Liver (tissue), 9 donors: ENCODE data around the gene NUBP1. TPM values are rescaled to one million over a fixed set of nuclear protein-coding genes. Genes with fewer than 3 reads are reported as not detected.

Experiments
- DNase-seq: peaks from one replicate; pipeline ENCODE4 v3.0.0-alpha.2; 2017; ENCODE audit warnings: low spot score
- H3K27ac ChIP-seq, 2 donors: one replicate each; pipeline ENCODE4 v1.7.0; 2013; ENCODE audit warnings: inconsistent platforms in 2 of 2, low read length in 2 of 2, control low read depth in 1 of 2, low read depth in 1 of 2, mild to moderate bottlenecking in 1 of 2
- H3K27me3 ChIP-seq, 4 donors: one replicate each; pipeline versions ENCODE4 v1.6.1 to v1.7.0; 2013; ENCODE audit warnings: low read length in 3 of 4, inconsistent platforms in 1 of 4, mild to moderate bottlenecking in 1 of 4, moderate library complexity in 1 of 4; ENCODE audit not compliant: control insufficient read depth in 4 of 4, insufficient read depth in 4 of 4
- H3K36me3 ChIP-seq, 4 donors: one replicate each; pipeline versions ENCODE4 v1.6.1 to v1.7.0; 2013; ENCODE audit warnings: low read length in 3 of 4, mild to moderate bottlenecking in 3 of 4, low read depth in 1 of 4, moderate library complexity in 1 of 4; ENCODE audit not compliant: control insufficient read depth in 4 of 4, insufficient read depth in 3 of 4
- H3K4me1 ChIP-seq, 4 donors: one replicate each; pipeline versions ENCODE4 v1.6.1 to v1.7.0; 2013; ENCODE audit warnings: low read length in 3 of 4, mild to moderate bottlenecking in 3 of 4, moderate library complexity in 1 of 4; ENCODE audit not compliant: control insufficient read depth in 4 of 4, insufficient read depth in 4 of 4
- H3K4me3 ChIP-seq, 3 donors: one replicate each; pipeline versions ENCODE4 v1.6.1 to v1.7.0; 2013; ENCODE audit warnings: low read length in 3 of 3, control low read depth in 1 of 3, low read depth in 1 of 3, mild to moderate bottlenecking in 1 of 3
- H3K9ac ChIP-seq, 2 donors: one replicate each; pipeline ENCODE4 v1.7.0; 2013; ENCODE audit warnings: low read length in 2 of 2, mild to moderate bottlenecking in 2 of 2, moderate library complexity in 2 of 2, control low read depth in 1 of 2, low read depth in 1 of 2
- H3K9me3 ChIP-seq, 4 donors: one replicate each; pipeline versions ENCODE4 v1.6.1 to v1.7.0; 2013; ENCODE audit warnings: low read length in 3 of 4; ENCODE audit not compliant: control insufficient read depth in 4 of 4
- CTCF ChIP-seq: fragments of 150-350 bp; IDR thresholded peaks from 2 replicates; pipeline ENCODE4 v1.5.1; 2017; ENCODE audit warnings: improper control_type of control experiment, low read depth, low read length; ENCODE audit not compliant: missing input control
- FOXA1 ChIP-seq: IDR thresholded peaks from 2 replicates; pipeline ENCODE4 v1.6.1; 2016; ENCODE audit warnings: antibody characterized with exemption
- FOXA2 ChIP-seq: IDR thresholded peaks from 2 replicates; pipeline ENCODE4 v1.6.1; 2016; ENCODE audit warnings: antibody characterized with exemption
- GABPA ChIP-seq, 2 donors: IDR thresholded peaks in 1 of 2; conservative IDR thresholded peaks in 1 of 2; 2 replicates each; pipeline ENCODE4 v1.6.1; 2016; ENCODE audit warnings: antibody characterized with exemption in 2 of 2, mild to moderate bottlenecking in 1 of 2, moderate library complexity in 1 of 2
- HNF4A ChIP-seq, 2 donors: conservative IDR thresholded peaks; 2 replicates each; pipeline ENCODE4 v1.6.1; 2016; ENCODE audit warnings: antibody characterized with exemption in 2 of 2, mild to moderate bottlenecking in 2 of 2
- HNF4G ChIP-seq: IDR thresholded peaks from 2 replicates; pipeline ENCODE4 v1.6.1; 2016; ENCODE audit warnings: antibody characterized with exemption
- JUND ChIP-seq, 2 donors: IDR thresholded peaks; 2 replicates each; pipeline ENCODE4 v1.6.1; 2016; ENCODE audit warnings: antibody characterized with exemption in 2 of 2
- MAX ChIP-seq: IDR thresholded peaks from 2 replicates; pipeline ENCODE4 v1.6.1; 2016; ENCODE audit warnings: antibody characterized with exemption
- NR2F2 ChIP-seq: IDR thresholded peaks from 2 replicates; pipeline ENCODE4 v1.6.1; 2016; ENCODE audit warnings: antibody characterized with exemption
- RAD21 ChIP-seq, 2 donors: IDR thresholded peaks; 2 replicates each; pipeline ENCODE4 v1.6.1; 2016; ENCODE audit warnings: antibody characterized with exemption in 2 of 2, mild to moderate bottlenecking in 2 of 2
- RXRA ChIP-seq, 2 donors: IDR thresholded peaks; 2 replicates each; pipeline ENCODE4 v1.6.1; 2017 to 2018; ENCODE audit warnings: antibody characterized with exemption in 2 of 2, mild to moderate bottlenecking in 1 of 2
- SP1 ChIP-seq: IDR thresholded peaks from 2 replicates; pipeline ENCODE4 v1.6.1; 2018; ENCODE audit warnings: antibody characterized with exemption, mild to moderate bottlenecking
- WGBS: extraction: QIAGEN DNeasy Blood & Tissue Kit; methylation state at CpG from one replicate; pipeline ENCODE4 v1.1.7; 2013; 5-methylcytosine and 5-hydroxymethylcytosine counted together
- polyA plus RNA-seq, 2 donors: library from polyadenylated mRNA; stranded (reverse) in 1 of 2; unstranded in 1 of 2; fragments of 200-250 nt in 1 of 2; fragments of >200 nt in 1 of 2; fragmentation: Nextera tagmentation in 1 of 2; extraction: Ambion mirVana in 1 of 2; gene quantifications; one replicate each; pipeline versions ENCODE4 v1.2.1 to v1.2.3, GENCODE V29; 2013 to 2015
- total RNA-seq, 2 donors: library from RNA; depleted of rRNA; stranded (reverse); fragments of >200 nt; gene quantifications; one replicate each; pipeline ENCODE4 v1.2.3, GENCODE V29; 2014
- TF ChIP-seq, protein P1 (sequence below): IDR thresholded peaks from 2 replicates; pipeline ENCODE4 v1.6.1; 2016; ENCODE audit warnings: antibody characterized with exemption
- TF ChIP-seq, protein P2 (sequence below): IDR thresholded peaks from 2 replicates; pipeline ENCODE4 v1.6.1; 2016; ENCODE audit warnings: antibody characterized with exemption
- TF ChIP-seq, protein P3 (sequence below): IDR thresholded peaks from 2 replicates; pipeline ENCODE4 v1.6.1; 2016; ENCODE audit warnings: antibody characterized with exemption, mild to moderate bottlenecking
- donor health status: healthy.
- donor health status: healthy.
- donor health status: healthy.
- donor health status: healthy.
- donor health status: healthy.

Gene NUBP1
- total and polyA plus RNA-seq, 4 donors, result 16.6 to 22.5 (median 20.3) TPM

DNA sequence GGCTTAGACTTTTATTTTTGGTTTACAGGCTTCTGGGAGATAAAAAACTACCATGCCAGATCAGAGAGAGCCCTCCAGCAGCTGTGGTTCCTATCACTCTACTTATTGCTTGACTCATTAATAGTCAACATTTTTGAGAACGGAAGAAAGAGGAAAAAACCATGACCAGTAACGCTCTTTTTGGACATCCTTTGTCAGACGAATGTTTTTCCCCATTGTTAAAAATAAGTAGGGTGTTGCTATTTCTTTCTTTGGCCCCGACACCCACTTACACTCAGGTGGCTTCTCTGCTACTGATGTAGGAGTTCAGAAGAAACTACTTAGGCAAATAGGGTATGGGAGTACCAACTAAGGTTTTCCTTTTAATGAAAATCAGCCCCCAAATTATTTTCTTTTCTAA, 47.4 kb downstream of the NUBP1 start:
- Histone ChIP-seq H3K9me3 (no peaks in the 10 kb centered on the region), H3K4me1 (peaks cover 0 to 3% (median 0%) of the 10 kb centered on the region in 4 donors), H3K36me3 (no peaks in the 10 kb centered on the region), H3K27ac (no peak overlapping the region), H3K27me3 (no peaks in the 10 kb centered on the region), H3K9ac (no peak overlapping the region), H3K4me3 (no peak overlapping the region)
- DNase-seq, result no peak
- WGBS, result 83% methylated on average over 4 of the region's 4 CpGs
- TF ChIP-seq, protein P1, sequence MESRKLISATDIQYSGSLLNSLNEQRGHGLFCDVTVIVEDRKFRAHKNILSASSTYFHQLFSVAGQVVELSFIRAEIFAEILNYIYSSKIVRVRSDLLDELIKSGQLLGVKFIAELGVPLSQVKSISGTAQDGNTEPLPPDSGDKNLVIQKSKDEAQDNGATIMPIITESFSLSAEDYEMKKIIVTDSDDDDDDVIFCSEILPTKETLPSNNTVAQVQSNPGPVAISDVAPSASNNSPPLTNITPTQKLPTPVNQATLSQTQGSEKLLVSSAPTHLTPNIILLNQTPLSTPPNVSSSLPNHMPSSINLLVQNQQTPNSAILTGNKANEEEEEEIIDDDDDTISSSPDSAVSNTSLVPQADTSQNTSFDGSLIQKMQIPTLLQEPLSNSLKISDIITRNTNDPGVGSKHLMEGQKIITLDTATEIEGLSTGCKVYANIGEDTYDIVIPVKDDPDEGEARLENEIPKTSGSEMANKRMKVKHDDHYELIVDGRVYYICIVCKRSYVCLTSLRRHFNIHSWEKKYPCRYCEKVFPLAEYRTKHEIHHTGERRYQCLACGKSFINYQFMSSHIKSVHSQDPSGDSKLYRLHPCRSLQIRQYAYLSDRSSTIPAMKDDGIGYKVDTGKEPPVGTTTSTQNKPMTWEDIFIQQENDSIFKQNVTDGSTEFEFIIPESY, result no peak
- TF ChIP-seq FOXA1 (no peak), CTCF (no peak), JUND (IDR thresholded peaks at IDR 0.05) (no peak), FOXA2 (no peak), SP1 (no peak), GABPA (IDR thresholded peaks at IDR 0.05 in 1 of 2, conservative IDR thresholded peaks at IDR 0.05 in 1 of 2) (no peak), HNF4A (conservative IDR thresholded peaks at IDR 0.05) (no peak), HNF4G (no peak), NR2F2 (no peak), RXRA (IDR thresholded peaks at IDR 0.05) (no peak), RAD21 (IDR thresholded peaks at IDR 0.05) (no peak)
- TF ChIP-seq, protein P2, sequence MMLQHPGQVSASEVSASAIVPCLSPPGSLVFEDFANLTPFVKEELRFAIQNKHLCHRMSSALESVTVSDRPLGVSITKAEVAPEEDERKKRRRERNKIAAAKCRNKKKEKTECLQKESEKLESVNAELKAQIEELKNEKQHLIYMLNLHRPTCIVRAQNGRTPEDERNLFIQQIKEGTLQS, result no peak
- TF ChIP-seq, protein P3, sequence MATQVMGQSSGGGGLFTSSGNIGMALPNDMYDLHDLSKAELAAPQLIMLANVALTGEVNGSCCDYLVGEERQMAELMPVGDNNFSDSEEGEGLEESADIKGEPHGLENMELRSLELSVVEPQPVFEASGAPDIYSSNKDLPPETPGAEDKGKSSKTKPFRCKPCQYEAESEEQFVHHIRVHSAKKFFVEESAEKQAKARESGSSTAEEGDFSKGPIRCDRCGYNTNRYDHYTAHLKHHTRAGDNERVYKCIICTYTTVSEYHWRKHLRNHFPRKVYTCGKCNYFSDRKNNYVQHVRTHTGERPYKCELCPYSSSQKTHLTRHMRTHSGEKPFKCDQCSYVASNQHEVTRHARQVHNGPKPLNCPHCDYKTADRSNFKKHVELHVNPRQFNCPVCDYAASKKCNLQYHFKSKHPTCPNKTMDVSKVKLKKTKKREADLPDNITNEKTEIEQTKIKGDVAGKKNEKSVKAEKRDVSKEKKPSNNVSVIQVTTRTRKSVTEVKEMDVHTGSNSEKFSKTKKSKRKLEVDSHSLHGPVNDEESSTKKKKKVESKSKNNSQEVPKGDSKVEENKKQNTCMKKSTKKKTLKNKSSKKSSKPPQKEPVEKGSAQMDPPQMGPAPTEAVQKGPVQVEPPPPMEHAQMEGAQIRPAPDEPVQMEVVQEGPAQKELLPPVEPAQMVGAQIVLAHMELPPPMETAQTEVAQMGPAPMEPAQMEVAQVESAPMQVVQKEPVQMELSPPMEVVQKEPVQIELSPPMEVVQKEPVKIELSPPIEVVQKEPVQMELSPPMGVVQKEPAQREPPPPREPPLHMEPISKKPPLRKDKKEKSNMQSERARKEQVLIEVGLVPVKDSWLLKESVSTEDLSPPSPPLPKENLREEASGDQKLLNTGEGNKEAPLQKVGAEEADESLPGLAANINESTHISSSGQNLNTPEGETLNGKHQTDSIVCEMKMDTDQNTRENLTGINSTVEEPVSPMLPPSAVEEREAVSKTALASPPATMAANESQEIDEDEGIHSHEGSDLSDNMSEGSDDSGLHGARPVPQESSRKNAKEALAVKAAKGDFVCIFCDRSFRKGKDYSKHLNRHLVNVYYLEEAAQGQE, result no peak

GRCh38 chr16:10799736-10800135, 56.1 kb downstream of the NUBP1 start:
- Histone ChIP-seq H3K4me3 (no peak overlapping the region), H3K4me1 (no peaks in the 10 kb centered on the region), H3K9me3 (no peaks in the 10 kb centered on the region), H3K27ac (no peak overlapping the region), H3K27me3 (no peaks in the 10 kb centered on the region), H3K36me3 (no peaks in the 10 kb centered on the region), H3K9ac (no peak overlapping the region)
- WGBS, result 90% methylated on average over 3 of the region's 3 CpGs
- no peak for TF ChIP-seq HNF4G
- no peak for TF ChIP-seq JUND (IDR thresholded peaks at IDR 0.05)
- TF ChIP-seq CTCF, result no peak
- TF ChIP-seq RAD21 (IDR thresholded peaks at IDR 0.05), result no peak
- no peak for TF ChIP-seq RXRA (IDR thresholded peaks at IDR 0.05)
- no peak for TF ChIP-seq MAX
- no peak for DNase-seq
